Left ventricle myocardium inferior (tissue), 1 donor: ENCODE results near the gene CMKLR1. TPM values are rescaled to one million over a fixed set of nuclear protein-coding genes. Genes with fewer than 3 reads are reported as not detected.

ENCODE experiments used
- DNase-seq: peaks from one replicate; pipeline ENCODE4 v3.0.0-alpha.2; 2020
- H3K27ac ChIP-seq: fragments of 200-600 bp; replicated peaks from 2 replicates; pipeline ENCODE4 v1.8.0; 2021
- H3K27me3 ChIP-seq: fragments of 200-600 bp; 2 replicates; pipeline ENCODE4 v1.8.0; 2021; ENCODE audit warnings: low read depth
- H3K36me3 ChIP-seq: fragments of 200-600 bp; 2 replicates; pipeline ENCODE4 v1.8.0; 2021
- H3K4me1 ChIP-seq: fragments of 200-600 bp; 2 replicates; pipeline ENCODE4 v1.8.0; 2021
- H3K4me3 ChIP-seq: fragments of 200-600 bp; 2 replicates; pipeline ENCODE4 v1.8.0; 2021; ENCODE audit warnings: mild to moderate bottlenecking, moderate library complexity
- H3K9me3 ChIP-seq: fragments of 200-600 bp; replicated peaks from 2 replicates; pipeline ENCODE4 v1.8.0; 2021
- CTCF ChIP-seq: fragments of 200-600 bp; IDR thresholded peaks from 2 replicates; pipeline ENCODE4 v1.8.0; 2021; ENCODE audit warnings: antibody characterized with exemption, mild to moderate bottlenecking, borderline replicate concordance
- intact Hi-C: fragments of 100-400 bp; cut with micrococcal nuclease; formaldehyde crosslinking; loops from one replicate; pipeline ENCODE4 v1.11.0; 2022
- total RNA-seq: library from RNA; stranded (reverse); fragmentation: NEBNext Ultra II Directional; extraction: Animal tissue kit (Norgen Biotek cat#: 25700); gene quantifications from one replicate; pipeline ENCODE4 v1.2.1, GENCODE V29; 2021
- donor health status: DM: no; HTN: yes; CAD: no; lungs with severe emphysema.

Gene CMKLR1
- total RNA-seq, 1 donor from 2014 or later = 5.7 TPM

- no peaks in the 10 kb centered on the region for H3K27me3 ChIP-seq
- H3K9me3 ChIP-seq = peaks cover 44% of the 10 kb centered on the region
- intact Hi-C loops = no loop called here
- H3K4me3 ChIP-seq = no peak overlapping the region
- DNase-seq = no peak
- no peaks in the 10 kb centered on the region for H3K36me3 ChIP-seq
- TF ChIP-seq CTCF = no peak
- H3K27ac ChIP-seq = no peak overlapping the region
- no peaks in the 10 kb centered on the region for H3K4me1 ChIP-seq
Measured at GRCh38 chr12:108380382-108380781, 41.3 kb upstream of the CMKLR1 start.

GRCh38 chr12:108379823-108380222 is 40.7 kb upstream of the CMKLR1 start:
- no peaks in the 10 kb centered on the region for H3K36me3 ChIP-seq

GRCh38 chr12:108378926-108379325 is 39.8 kb upstream of the CMKLR1 start:
- Histone ChIP-seq H3K36me3 (no peaks in the 10 kb centered on the region), H3K27ac (no peak overlapping the region), H3K27me3 (no peaks in the 10 kb centered on the region), H3K4me1 (no peaks in the 10 kb centered on the region), H3K9me3 (peaks cover 45% of the 10 kb centered on the region), H3K4me3 (no peak overlapping the region)
- TF ChIP-seq CTCF = no peak
- intact Hi-C loops = no loop called here
- DNase-seq = no peak

More at GRCh38 chr12:108379823-108380222, 40.7 kb upstream of the CMKLR1 start:
- H3K27me3 ChIP-seq = no peaks in the 10 kb centered on the region
- intact Hi-C loops = no loop called here
- H3K4me1 ChIP-seq = no peaks in the 10 kb centered on the region
- no peak overlapping the region for H3K27ac ChIP-seq
- no peak for TF ChIP-seq CTCF
- peaks cover 45% of the 10 kb centered on the region for H3K9me3 ChIP-seq
- DNase-seq = no peak
- no peak overlapping the region for H3K4me3 ChIP-seq

- DNase-seq = no peak
- Histone ChIP-seq H3K36me3 (no peaks in the 10 kb centered on the region), H3K4me3 (no peak overlapping the region), H3K27ac (no peak overlapping the region), H3K9me3 (peaks cover 56% of the 10 kb centered on the region), H3K4me1 (no peaks in the 10 kb centered on the region), H3K27me3 (no peaks in the 10 kb centered on the region)
- no peak for TF ChIP-seq CTCF
- intact Hi-C loops = no loop called here
Measured at GRCh38 chr12:108377260-108377659, 38.1 kb upstream of the CMKLR1 start.

- intact Hi-C loops = no loop called here
- DNase-seq = no peak
- Histone ChIP-seq H3K27ac (no peak overlapping the region), H3K36me3 (no peaks in the 10 kb centered on the region), H3K27me3 (no peaks in the 10 kb centered on the region), H3K4me1 (no peaks in the 10 kb centered on the region), H3K4me3 (no peak overlapping the region), H3K9me3 (peaks cover 56% of the 10 kb centered on the region)
- TF ChIP-seq CTCF = no peak
Measured at GRCh38 chr12:108375986-108376663, 37.0 kb upstream of the CMKLR1 start.
